SK-N-SH treated with all-trans-retinoic acid at 6 μM for 48 hours (cell line): ENCODE results near the gene VRK2.
A peak's percentile ranks its signal among the peaks of the same experiment; 100 is the strongest.

ENCODE experiments used
- ATAC-seq: fragments of 200-7000 bp; cut with Tn5 transposase; 3 replicates; pipeline ENCODE4 v1.9.1; 2020; ENCODE audit warnings: mild to moderate bottlenecking, moderate library complexity
- ARNTL ChIP-seq: fragments of 450-650 bp; formaldehyde crosslinking; IDR thresholded peaks from 2 replicates; pipeline ENCODE4 v1.5.0; 2020; ENCODE audit warnings: low read depth, mild to moderate bottlenecking, moderate library complexity, borderline replicate concordance
- BACH2 ChIP-seq: fragments of 250-450 bp; sonication (Bioruptor Pico); IDR thresholded peaks from 2 replicates; pipeline ENCODE4 v1.9.0; 2021; ENCODE audit warnings: mild to moderate bottlenecking, borderline replicate concordance
- CREB5 ChIP-seq: fragments of 250-450 bp; sonication (Bioruptor Pico); IDR thresholded peaks from 2 replicates; pipeline ENCODE4 v1.5.1; 2020; ENCODE audit warnings: low read depth, mild to moderate bottlenecking, moderate library complexity
- CSDC2 ChIP-seq: fragments of 250-450 bp; sonication (Bioruptor Pico); IDR thresholded peaks from 2 replicates; pipeline ENCODE4 v1.5.0; 2020; ENCODE audit warnings: mild to moderate bottlenecking, moderate library complexity
- GLIS3 ChIP-seq: fragments of 250-450 bp; sonication (Bioruptor Pico); IDR thresholded peaks from 2 replicates; pipeline ENCODE4 v1.5.0; 2020; ENCODE audit warnings: mild to moderate bottlenecking, moderate library complexity
- ISL1 ChIP-seq: fragments of 250-450 bp; sonication (Bioruptor Pico); IDR thresholded peaks from 2 replicates; pipeline ENCODE4 v2.1.2; 2022; ENCODE audit warnings: mild to moderate bottlenecking, moderate library complexity
- OSR1 ChIP-seq: fragments of 250-450 bp; sonication (Bioruptor Pico); IDR thresholded peaks from 2 replicates; pipeline ENCODE4 v1.8.0; 2022; ENCODE audit warnings: moderate library complexity, mild to moderate bottlenecking, inconsistent platforms
- PPARA ChIP-seq: fragments of 250-450 bp; sonication (Bioruptor Pico); IDR thresholded peaks from 2 replicates; pipeline ENCODE4 v1.5.0; 2020; ENCODE audit warnings: mild to moderate bottlenecking, borderline replicate concordance
- RARB ChIP-seq: fragments of 250-450 bp; sonication (Bioruptor Pico); IDR thresholded peaks from 2 replicates; pipeline ENCODE4 v1.8.0; 2021; ENCODE audit warnings: mild to moderate bottlenecking, moderate library complexity
- SNAI2 ChIP-seq: fragments of 250-450 bp; sonication (Bioruptor Pico); IDR thresholded peaks from 2 replicates; pipeline ENCODE4 v1.5.0; 2020; ENCODE audit warnings: mild to moderate bottlenecking, moderate library complexity
- TOX ChIP-seq: fragments of 250-450 bp; sonication (Bioruptor Pico); IDR thresholded peaks from 2 replicates; pipeline ENCODE4 v1.8.0; 2021; ENCODE audit warnings: mild to moderate bottlenecking, moderate library complexity, borderline replicate concordance
- ZC3H10 ChIP-seq: fragments of 250-450 bp; sonication (Bioruptor Pico); IDR thresholded peaks from 2 replicates; pipeline ENCODE4 v1.5.1; 2021; ENCODE audit warnings: mild to moderate bottlenecking, moderate library complexity
- ZFP3 ChIP-seq: fragments of 250-450 bp; sonication (Bioruptor Pico); IDR thresholded peaks from 2 replicates; pipeline ENCODE4 v1.5.0; 2020; ENCODE audit warnings: mild to moderate bottlenecking, moderate library complexity
- ZFP30 ChIP-seq: fragments of 450-650 bp; formaldehyde crosslinking; IDR thresholded peaks from 2 replicates; pipeline ENCODE4 v1.5.0; 2022; ENCODE audit warnings: mild to moderate bottlenecking, moderate library complexity
- ZNF8 ChIP-seq: fragments of 450-650 bp; formaldehyde crosslinking; IDR thresholded peaks from 2 replicates; pipeline ENCODE4 v1.5.0; 2020; ENCODE audit warnings: mild to moderate bottlenecking, moderate library complexity
- TF ChIP-seq, protein P1 (sequence below): fragments of 250-450 bp; sonication (Bioruptor Pico); IDR thresholded peaks from 2 replicates; pipeline ENCODE4 v1.5.0; 2020; ENCODE audit warnings: mild to moderate bottlenecking, moderate library complexity
- TF ChIP-seq, protein P2 (sequence below): fragments of 250-450 bp; sonication (Bioruptor Pico); IDR thresholded peaks from 2 replicates; pipeline ENCODE4 v1.8.0; 2020; ENCODE audit warnings: mild to moderate bottlenecking, moderate library complexity, borderline replicate concordance
- TF ChIP-seq, protein P3 (sequence below): fragments of 250-450 bp; sonication (Bioruptor Pico); IDR thresholded peaks from 2 replicates; pipeline ENCODE4 v1.8.0; 2021; ENCODE audit warnings: low read depth, mild to moderate bottlenecking, moderate library complexity, borderline replicate concordance

VRK2 gene

GRCh38 chr2:58063641-58064040 is 17.0 kb downstream of the VRK2 start:
- TF ChIP-seq ISL1 (CRISPR knock-in tag), result peak; percentile 34; the same call in 1 of the 2 replicates
- TF ChIP-seq CREB5, result no peak

DNA sequence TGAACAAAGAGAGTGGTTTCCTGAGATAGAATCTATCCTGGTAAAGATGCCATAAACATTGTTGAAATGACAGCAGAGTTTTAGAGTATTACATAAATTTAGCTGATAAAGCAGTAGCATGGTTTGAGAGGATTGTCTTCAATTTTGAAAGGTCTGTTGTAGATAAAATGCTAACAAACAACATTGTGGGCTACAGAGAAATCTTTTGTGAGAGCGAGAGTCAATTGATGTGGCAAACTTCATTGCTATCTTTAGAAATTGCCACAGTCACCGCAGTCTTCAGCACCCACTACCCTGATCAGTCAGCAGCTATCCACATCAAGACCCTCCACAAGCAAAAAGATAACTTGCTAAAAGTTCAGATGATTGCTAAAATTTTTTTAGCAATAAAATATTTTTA is 17.5 kb downstream of the VRK2 start:
- TF ChIP-seq, protein P1, sequence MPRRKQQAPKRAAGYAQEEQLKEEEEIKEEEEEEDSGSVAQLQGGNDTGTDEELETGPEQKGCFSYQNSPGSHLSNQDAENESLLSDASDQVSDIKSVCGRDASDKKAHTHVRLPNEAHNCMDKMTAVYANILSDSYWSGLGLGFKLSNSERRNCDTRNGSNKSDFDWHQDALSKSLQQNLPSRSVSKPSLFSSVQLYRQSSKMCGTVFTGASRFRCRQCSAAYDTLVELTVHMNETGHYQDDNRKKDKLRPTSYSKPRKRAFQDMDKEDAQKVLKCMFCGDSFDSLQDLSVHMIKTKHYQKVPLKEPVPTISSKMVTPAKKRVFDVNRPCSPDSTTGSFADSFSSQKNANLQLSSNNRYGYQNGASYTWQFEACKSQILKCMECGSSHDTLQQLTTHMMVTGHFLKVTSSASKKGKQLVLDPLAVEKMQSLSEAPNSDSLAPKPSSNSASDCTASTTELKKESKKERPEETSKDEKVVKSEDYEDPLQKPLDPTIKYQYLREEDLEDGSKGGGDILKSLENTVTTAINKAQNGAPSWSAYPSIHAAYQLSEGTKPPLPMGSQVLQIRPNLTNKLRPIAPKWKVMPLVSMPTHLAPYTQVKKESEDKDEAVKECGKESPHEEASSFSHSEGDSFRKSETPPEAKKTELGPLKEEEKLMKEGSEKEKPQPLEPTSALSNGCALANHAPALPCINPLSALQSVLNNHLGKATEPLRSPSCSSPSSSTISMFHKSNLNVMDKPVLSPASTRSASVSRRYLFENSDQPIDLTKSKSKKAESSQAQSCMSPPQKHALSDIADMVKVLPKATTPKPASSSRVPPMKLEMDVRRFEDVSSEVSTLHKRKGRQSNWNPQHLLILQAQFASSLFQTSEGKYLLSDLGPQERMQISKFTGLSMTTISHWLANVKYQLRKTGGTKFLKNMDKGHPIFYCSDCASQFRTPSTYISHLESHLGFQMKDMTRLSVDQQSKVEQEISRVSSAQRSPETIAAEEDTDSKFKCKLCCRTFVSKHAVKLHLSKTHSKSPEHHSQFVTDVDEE (CRISPR knock-in tag), result no peak
- no peak for TF ChIP-seq CREB5
- 0 out of 2 replicates have a peak, but pooled peaks have one; percentile 18 for TF ChIP-seq ISL1 (CRISPR knock-in tag)
- no peak for TF ChIP-seq ZC3H10 (CRISPR knock-in tag)
- ATAC-seq, result no peak

More at GRCh38 chr2:58063641-58064040, 17.0 kb downstream of the VRK2 start:
- peak; percentile 56 for ATAC-seq

GRCh38 chr2:58065248-58065647 is 18.6 kb downstream of the VRK2 start:
- ATAC-seq, result no peak
- TF ChIP-seq BACH2 (CRISPR knock-in tag) (no peak), PPARA (CRISPR knock-in tag) (no peak), CSDC2 (CRISPR knock-in tag) (no peak), ISL1 (CRISPR knock-in tag) (no peak), SNAI2 (CRISPR knock-in tag) (no peak)
- TF ChIP-seq, protein P2, sequence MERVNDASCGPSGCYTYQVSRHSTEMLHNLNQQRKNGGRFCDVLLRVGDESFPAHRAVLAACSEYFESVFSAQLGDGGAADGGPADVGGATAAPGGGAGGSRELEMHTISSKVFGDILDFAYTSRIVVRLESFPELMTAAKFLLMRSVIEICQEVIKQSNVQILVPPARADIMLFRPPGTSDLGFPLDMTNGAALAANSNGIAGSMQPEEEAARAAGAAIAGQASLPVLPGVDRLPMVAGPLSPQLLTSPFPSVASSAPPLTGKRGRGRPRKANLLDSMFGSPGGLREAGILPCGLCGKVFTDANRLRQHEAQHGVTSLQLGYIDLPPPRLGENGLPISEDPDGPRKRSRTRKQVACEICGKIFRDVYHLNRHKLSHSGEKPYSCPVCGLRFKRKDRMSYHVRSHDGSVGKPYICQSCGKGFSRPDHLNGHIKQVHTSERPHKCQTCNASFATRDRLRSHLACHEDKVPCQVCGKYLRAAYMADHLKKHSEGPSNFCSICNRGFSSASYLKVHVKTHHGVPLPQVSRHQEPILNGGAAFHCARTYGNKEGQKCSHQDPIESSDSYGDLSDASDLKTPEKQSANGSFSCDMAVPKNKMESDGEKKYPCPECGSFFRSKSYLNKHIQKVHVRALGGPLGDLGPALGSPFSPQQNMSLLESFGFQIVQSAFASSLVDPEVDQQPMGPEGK (CRISPR knock-in tag), result no peak
- TF ChIP-seq, protein P3, sequence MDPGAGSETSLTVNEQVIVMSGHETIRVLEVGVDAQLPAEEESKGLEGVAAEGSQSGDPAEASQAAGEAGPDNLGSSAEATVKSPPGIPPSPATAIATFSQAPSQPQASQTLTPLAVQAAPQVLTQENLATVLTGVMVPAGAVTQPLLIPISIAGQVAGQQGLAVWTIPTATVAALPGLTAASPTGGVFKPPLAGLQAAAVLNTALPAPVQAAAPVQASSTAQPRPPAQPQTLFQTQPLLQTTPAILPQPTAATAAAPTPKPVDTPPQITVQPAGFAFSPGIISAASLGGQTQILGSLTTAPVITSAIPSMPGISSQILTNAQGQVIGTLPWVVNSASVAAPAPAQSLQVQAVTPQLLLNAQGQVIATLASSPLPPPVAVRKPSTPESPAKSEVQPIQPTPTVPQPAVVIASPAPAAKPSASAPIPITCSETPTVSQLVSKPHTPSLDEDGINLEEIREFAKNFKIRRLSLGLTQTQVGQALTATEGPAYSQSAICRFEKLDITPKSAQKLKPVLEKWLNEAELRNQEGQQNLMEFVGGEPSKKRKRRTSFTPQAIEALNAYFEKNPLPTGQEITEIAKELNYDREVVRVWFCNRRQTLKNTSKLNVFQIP (CRISPR knock-in tag), result no peak
- TF ChIP-seq, protein P1 (CRISPR knock-in tag), result no peak

DNA sequence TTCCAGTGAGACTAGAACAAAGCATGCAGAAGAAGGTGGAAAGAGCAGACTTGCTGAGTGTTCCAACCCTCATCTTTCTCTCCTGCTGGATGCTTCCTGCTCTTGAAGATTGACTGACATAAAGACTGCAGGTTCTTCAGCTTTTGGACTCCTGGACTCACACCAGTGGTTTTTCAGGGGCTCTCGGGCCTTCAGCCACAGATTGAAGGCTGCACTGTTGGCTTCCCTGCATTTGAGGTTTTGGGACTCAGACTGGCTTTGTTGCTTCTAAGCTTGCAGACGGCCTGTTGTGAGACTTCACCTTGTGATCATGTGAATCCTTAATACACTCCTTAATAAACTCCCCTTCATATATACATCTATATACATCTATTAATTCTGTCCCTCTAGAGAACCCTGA is 20.4 kb downstream of the VRK2 start:
- ATAC-seq, result no peak
- TF ChIP-seq OSR1 (CRISPR knock-in tag) (no peak), ZNF8 (CRISPR knock-in tag) (no peak), ZFP30 (CRISPR knock-in tag) (no peak), SNAI2 (CRISPR knock-in tag) (no peak), ZC3H10 (CRISPR knock-in tag) (no peak), RARB (CRISPR knock-in tag) (no peak), BACH2 (CRISPR knock-in tag) (no peak), TOX (CRISPR knock-in tag) (no peak), ARNTL (CRISPR knock-in tag) (no peak), ISL1 (CRISPR knock-in tag) (no peak), GLIS3 (CRISPR knock-in tag) (no peak), ZFP3 (CRISPR knock-in tag) (no peak)
- TF ChIP-seq, protein P2 (CRISPR knock-in tag), result no peak
- TF ChIP-seq, protein P3 (CRISPR knock-in tag), result no peak
